CD4-positive, alpha-beta T cell (primary cell): ENCODE measurements around the gene MYPOP. TPM values are rescaled to one million over a fixed set of nuclear protein-coding genes. Genes with fewer than 3 reads are reported as not detected.

ENCODE experiments used
- ATAC-seq: fragments of 200-7000 bp; cut with Tn5 transposase; one replicate; pipeline ENCODE4 v1.10.0; 2022; ENCODE audit warnings: mild to moderate bottlenecking; ENCODE audit not compliant: poor library complexity
- CTCF ChIA-PET: fragments of 350-600 bp; sonication (Branson Sonifier 250); formaldehyde crosslinking; loops from one replicate; lab custom pipeline; 2021; ENCODE audit warnings: antibody characterized with exemption, inconsistent platforms; lab: Charles Lee
- POLR2A ChIA-PET: fragments of 350-600 bp; sonication (Branson Sonifier 250); formaldehyde crosslinking; loops from one replicate; lab custom pipeline; 2021; ENCODE audit warnings: antibody characterized with exemption, inconsistent platforms; lab: Charles Lee
- DNase-seq, 14 experiments: peaks; one replicate each; pipeline ENCODE4 v3.0.0-alpha.2; 2013 to 2020; ENCODE audit warnings: mixed read lengths in 2 of 14
- H3K27ac ChIP-seq, 2 donors: one replicate each; pipeline versions ENCODE4 v1.5.1 to v1.7.0; 2013; ENCODE audit warnings: low read length in 2 of 2, low read depth in 1 of 2, mild to moderate bottlenecking in 1 of 2
- H3K27me3 ChIP-seq, 2 experiments: 1 replicate in 1 of 2; 2 replicates in 1 of 2; pipeline versions ENCODE4 v1.6.1 to v1.7.0; 2013; ENCODE audit warnings: low read length in 2 of 2, control low read depth in 1 of 2, mild to moderate bottlenecking in 1 of 2, moderate library complexity in 1 of 2; ENCODE audit not compliant: insufficient read depth in 2 of 2, control insufficient read depth in 1 of 2
- H3K36me3 ChIP-seq: one replicate; pipeline ENCODE4 v1.6.1; 2013; ENCODE audit warnings: low read length, control low read depth; ENCODE audit not compliant: insufficient read depth
- H3K4me1 ChIP-seq: one replicate; pipeline ENCODE4 v1.6.1; 2013; ENCODE audit warnings: low read length, control low read depth; ENCODE audit not compliant: insufficient read depth
- H3K4me3 ChIP-seq: one replicate; pipeline ENCODE4 v1.5.1; 2013; ENCODE audit warnings: mild to moderate bottlenecking, low read length, moderate library complexity
- H3K9me3 ChIP-seq, 2 experiments: 1 replicate in 1 of 2; 2 replicates in 1 of 2; pipeline versions ENCODE4 v1.6.1 to v1.7.0; 2013; ENCODE audit warnings: low read length in 2 of 2, mild to moderate bottlenecking in 2 of 2, control low read depth in 1 of 2, moderate library complexity in 1 of 2; ENCODE audit not compliant: control insufficient read depth in 1 of 2, insufficient read depth in 1 of 2
- H3K27ac Mint-ChIP-seq: one replicate; pipeline ENCODE4 v1.8.0; 2020; ENCODE audit warnings: mixed read lengths
- H3K27me3 Mint-ChIP-seq: one replicate; pipeline ENCODE4 v1.8.0; 2021; ENCODE audit warnings: mixed read lengths
- H3K36me3 Mint-ChIP-seq: one replicate; pipeline ENCODE4 v1.8.0; 2021; ENCODE audit warnings: low read depth, mixed read lengths
- H3K4me1 Mint-ChIP-seq: one replicate; pipeline ENCODE4 v1.8.0; 2021; ENCODE audit warnings: low read depth, mixed read lengths
- H3K4me3 Mint-ChIP-seq: one replicate; pipeline ENCODE4 v1.8.0; 2020; ENCODE audit warnings: mild to moderate bottlenecking, mixed read lengths
- H3K9me3 Mint-ChIP-seq: one replicate; pipeline ENCODE4 v1.8.0; 2020; ENCODE audit warnings: mixed read lengths
- CTCF ChIP-seq: fragments of 200-600 bp; IDR thresholded peaks from one replicate; pipeline ENCODE4 v1.8.0; 2022; ENCODE audit warnings: antibody characterized with exemption, mild to moderate bottlenecking
- intact Hi-C, 2 experiments: fragments of 100-400 bp; cut with DNase I in 1 of 2; cut with micrococcal nuclease in 1 of 2; formaldehyde crosslinking; loops; one replicate each; pipeline versions ENCODE4 v1.15.1 to v1.9.0; 2023 to 2025; cut with DNase I, micrococcal nuclease
- total RNA-seq, 174 experiments: library from RNA in 2 of 174; stranded (reverse) in 2 of 174; gene quantifications; one replicate each; pipeline ENCODE4 v1.2.3 and lab custom pipeline; 2021 to 2026

The MYPOP gene
- total RNA-seq, 2 experiments from 2014 or later, result 4.1 to 4.7 TPM

GRCh38 chr19:45847663-45848062, 54.8 kb downstream of the MYPOP start:
- intact Hi-C loops, result no loop called here
- DNase-seq (no peak), ATAC-seq (no peak)
- Histone ChIP-seq H3K36me3 (peaks cover 83% of the 10 kb centered on the region), H3K4me1 (no peaks in the 10 kb centered on the region), H3K4me3 (no peak overlapping the region), H3K9me3 (no peaks in the 10 kb centered on the region), H3K27me3 (no peaks in the 10 kb centered on the region), H3K27ac (no peak overlapping the region)
- Mint-ChIP-seq H3K27ac (no peak overlapping the region), H3K9me3 (no peaks in the 10 kb centered on the region), H3K4me3 (no peak overlapping the region), H3K4me1 (no peaks in the 10 kb centered on the region), H3K36me3 (peaks cover 92% of the 10 kb centered on the region), H3K27me3 (no peaks in the 10 kb centered on the region)
- POLR2A ChIA-PET, result no interaction called here
- CTCF ChIA-PET, result no interaction called here
- no peak for TF ChIP-seq CTCF

- Histone ChIP-seq H3K4me3 (no peak overlapping the region), H3K27ac (no peak overlapping the region), H3K27me3 (no peaks in the 10 kb centered on the region), H3K4me1 (no peaks in the 10 kb centered on the region), H3K36me3 (peaks cover 82% of the 10 kb centered on the region), H3K9me3 (no peaks in the 10 kb centered on the region)
- intact Hi-C loops, result no loop called here
- ChIA-PET POLR2A (no interaction called here), CTCF (interaction anchor here (1.2 kb wide), 1 partner anchor 25 kb away, joined by 5 read pairs; no protein-coding TSS in a partner anchor)
- ATAC-seq (no peak), DNase-seq (no peak)
- H3K4me3 Mint-ChIP-seq, result no peak overlapping the region
- H3K27ac Mint-ChIP-seq, result no peak overlapping the region
- H3K36me3 Mint-ChIP-seq, result peaks cover 89% of the 10 kb centered on the region
- H3K27me3 Mint-ChIP-seq, result no peaks in the 10 kb centered on the region
- TF ChIP-seq CTCF, result no peak
- H3K4me1 Mint-ChIP-seq, result no peaks in the 10 kb centered on the region
- no peaks in the 10 kb centered on the region for H3K9me3 Mint-ChIP-seq
Measured at GRCh38 chr19:45842198-45842597, 60.2 kb downstream of the MYPOP start.

Other genes starting within 250 kb of the MYPOP start
- gene GIPR, start 234.4 kb downstream of the MYPOP start, total RNA-seq, result 1 to 10 TPM; 2.4 to 3.0 TPM
- gene SNRPD2, start 210.7 kb downstream of the MYPOP start, total RNA-seq, result 100 to 1,000 TPM; 367 to 369 TPM
- gene QPCTL, start 209.9 kb downstream of the MYPOP start, total RNA-seq, result 1 to 10 TPM; 3.7 to 5.0 TPM
- 10 to 100 TPM; 17.2 to 17.5 TPM for gene FBXO46, start 171.7 kb downstream of the MYPOP start, total RNA-seq
- not detected for gene MEIOSIN, start 169.2 kb downstream of the MYPOP start, total RNA-seq
- gene SIX5, start 133.4 kb downstream of the MYPOP start, total RNA-seq, result under 1 TPM; 0.58 to 0.59 TPM
- gene DMPK, start 120.1 kb downstream of the MYPOP start, total RNA-seq, result 10 to 100 TPM; 24.0 to 24.9 TPM
- gene DMWD, start 109.8 kb downstream of the MYPOP start, total RNA-seq, result 10 to 100 TPM; 28.6 to 31.5 TPM
- under 1 TPM; 0.17 to 0.25 TPM for gene RSPH6A, start 87.3 kb downstream of the MYPOP start, total RNA-seq
- 10 to 100 TPM; 63.3 to 65.0 TPM for gene SYMPK, start 39.5 kb downstream of the MYPOP start, total RNA-seq
- not detected for gene FOXA3, start 38.3 kb downstream of the MYPOP start, total RNA-seq
- gene IRF2BP1, start 16.5 kb downstream of the MYPOP start, total RNA-seq, result 10 to 100 TPM; 21.0 to 21.6 TPM
- not detected for gene NANOS2, start 12.2 kb upstream of the MYPOP start, total RNA-seq
- not detected for gene NOVA2, start 71.3 kb upstream of the MYPOP start, total RNA-seq
- 1 to 10 TPM; 4.9 to 6.6 TPM for gene CCDC61, start 92.9 kb upstream of the MYPOP start, total RNA-seq
- not detected for gene PGLYRP1, start 120.4 kb upstream of the MYPOP start, total RNA-seq
- gene IGFL4, start 138.4 kb upstream of the MYPOP start, total RNA-seq, result not detected
- not detected for gene IGFL3, start 222.1 kb upstream of the MYPOP start, total RNA-seq
- gene IGFL2, start 245.6 kb upstream of the MYPOP start, total RNA-seq, result not detected